MM.1S (cell line): Measurements from ENCODE around the gene RFC1.

Experiments
- EZH2 ChIP-seq: fragments of 300-600 bp; sonication (generic); optimal IDR thresholded peaks from 2 replicates; pipeline ENCODE3; 2017; ENCODE audit warnings: low read depth, mild to moderate bottlenecking, antibody characterized with exemption, low read length, mixed read lengths
- TF ChIP-seq, protein P1 (sequence below): fragments of 300-600 bp; sonication (generic); IDR thresholded peaks from 2 replicates; pipeline ENCODE4 v1.5.1; 2016; ENCODE audit warnings: antibody characterized with exemption, low read length, mixed read lengths

DNA sequence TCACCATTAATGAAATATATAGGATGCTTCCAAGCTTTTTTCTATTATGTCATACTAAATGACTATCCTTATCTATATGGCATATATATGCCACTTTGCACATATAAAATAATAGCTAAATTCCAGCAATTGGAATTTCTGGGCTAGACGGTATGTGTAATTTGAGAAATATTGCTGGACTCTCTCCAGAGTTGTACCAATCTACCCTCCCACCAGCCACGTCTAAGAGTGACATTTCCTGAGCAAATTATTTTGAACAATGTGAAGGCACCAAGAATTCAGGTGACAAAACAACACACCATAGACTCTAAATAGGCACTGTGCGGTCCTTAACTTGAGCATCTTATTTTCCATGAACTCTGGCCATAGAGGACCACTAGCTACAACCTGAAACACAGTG lies 62.3 kb downstream of the RFC1 start:
- TF ChIP-seq EZH2: no peak
- TF ChIP-seq, protein P1, sequence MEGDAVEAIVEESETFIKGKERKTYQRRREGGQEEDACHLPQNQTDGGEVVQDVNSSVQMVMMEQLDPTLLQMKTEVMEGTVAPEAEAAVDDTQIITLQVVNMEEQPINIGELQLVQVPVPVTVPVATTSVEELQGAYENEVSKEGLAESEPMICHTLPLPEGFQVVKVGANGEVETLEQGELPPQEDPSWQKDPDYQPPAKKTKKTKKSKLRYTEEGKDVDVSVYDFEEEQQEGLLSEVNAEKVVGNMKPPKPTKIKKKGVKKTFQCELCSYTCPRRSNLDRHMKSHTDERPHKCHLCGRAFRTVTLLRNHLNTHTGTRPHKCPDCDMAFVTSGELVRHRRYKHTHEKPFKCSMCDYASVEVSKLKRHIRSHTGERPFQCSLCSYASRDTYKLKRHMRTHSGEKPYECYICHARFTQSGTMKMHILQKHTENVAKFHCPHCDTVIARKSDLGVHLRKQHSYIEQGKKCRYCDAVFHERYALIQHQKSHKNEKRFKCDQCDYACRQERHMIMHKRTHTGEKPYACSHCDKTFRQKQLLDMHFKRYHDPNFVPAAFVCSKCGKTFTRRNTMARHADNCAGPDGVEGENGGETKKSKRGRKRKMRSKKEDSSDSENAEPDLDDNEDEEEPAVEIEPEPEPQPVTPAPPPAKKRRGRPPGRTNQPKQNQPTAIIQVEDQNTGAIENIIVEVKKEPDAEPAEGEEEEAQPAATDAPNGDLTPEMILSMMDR: no peak
